Neural progenitor cell (in vitro differentiated cells): Measurements from ENCODE around the gene ADAP2. TPM values are rescaled to one million over a fixed set of nuclear protein-coding genes. Genes with fewer than 3 reads are reported as not detected.
"Not testable (repeated sequence)": the region's sequence is repeated elsewhere in the genome, so short reads cannot be mapped to it uniquely, and the experiment has no call there.

Experiments used
- DNase-seq: peaks from one replicate; pipeline ENCODE4 v3.0.0-alpha.2; 2016; ENCODE audit warnings: low spot score
- H2AFZ ChIP-seq: fragments of 200-600 bp; sonication (generic); replicated peaks from 2 replicates; pipeline ENCODE4 v1.6.1; 2016; ENCODE audit warnings: antibody characterized with exemption
- H3F3A ChIP-seq: fragments of 200-600 bp; sonication (generic); 2 replicates; pipeline ENCODE4 v1.6.1; 2016; ENCODE audit warnings: antibody characterized with exemption, low read depth
- H3K27ac ChIP-seq: fragments of 200-600 bp; sonication (generic); 2 replicates; pipeline ENCODE4 v1.5.1; 2016; ENCODE audit warnings: mild to moderate bottlenecking
- H3K27me3 ChIP-seq: fragments of 200-600 bp; sonication (generic); 2 replicates; pipeline ENCODE4 v1.6.1; 2016; ENCODE audit warnings: mild to moderate bottlenecking, moderate library complexity
- H3K36me3 ChIP-seq: fragments of 200-600 bp; sonication (generic); 2 replicates; pipeline ENCODE4 v1.5.1; 2016
- H3K4me1 ChIP-seq: fragments of 200-600 bp; sonication (generic); 2 replicates; pipeline ENCODE4 v1.6.1; 2016; ENCODE audit warnings: mixed run types
- H3K4me2 ChIP-seq: fragments of 200-600 bp; sonication (generic); 2 replicates; pipeline ENCODE4 v1.6.1; 2016
- H3K4me3 ChIP-seq: fragments of 200-600 bp; sonication (generic); 2 replicates; pipeline ENCODE4 v1.5.1; 2016
- H3K79me2 ChIP-seq: fragments of 200-600 bp; sonication (generic); 2 replicates; pipeline ENCODE4 v1.6.1; 2016; ENCODE audit warnings: low read depth
- H3K9ac ChIP-seq: fragments of 200-600 bp; sonication (generic); 2 replicates; pipeline ENCODE4 v1.6.1; 2016
- H3K9me3 ChIP-seq: fragments of 200-600 bp; sonication (generic); 2 replicates; pipeline ENCODE4 v1.5.1; 2016; ENCODE audit warnings: low read depth
- H4K20me1 ChIP-seq: fragments of 200-600 bp; sonication (generic); 2 replicates; pipeline ENCODE4 v1.6.1; 2016; ENCODE audit warnings: low read depth
- H3K27ac Mint-ChIP-seq: 3 replicates; pipeline ENCODE4 v1.8.0; 2021; ENCODE audit warnings: mixed read lengths
- H3K27me3 Mint-ChIP-seq: 2 replicates; pipeline ENCODE4 v1.8.0; 2022; ENCODE audit warnings: low read depth, mild to moderate bottlenecking, inconsistent platforms, moderate library complexity, mixed read lengths; ENCODE audit not compliant: insufficient read depth
- H3K36me3 Mint-ChIP-seq: 3 replicates; pipeline ENCODE4 v1.8.0; 2021; ENCODE audit warnings: mixed read lengths
- H3K4me1 Mint-ChIP-seq: 3 replicates; pipeline ENCODE4 v1.8.0; 2021; ENCODE audit warnings: mixed read lengths
- H3K4me3 Mint-ChIP-seq: 3 replicates; pipeline ENCODE4 v1.8.0; 2021; ENCODE audit warnings: mild to moderate bottlenecking, moderate library complexity, mixed read lengths
- H3K9me3 Mint-ChIP-seq: 3 replicates; pipeline ENCODE4 v1.8.0; 2020; ENCODE audit warnings: mixed read lengths
- CTCF ChIP-seq: fragments of 200-600 bp; sonication (generic); IDR thresholded peaks from 2 replicates; pipeline ENCODE4 v1.5.1; 2017; ENCODE audit warnings: antibody characterized with exemption, mild to moderate bottlenecking
- EZH2 ChIP-seq: fragments of 200-600 bp; sonication (generic); IDR thresholded peaks from 2 replicates; pipeline ENCODE4 v1.6.1; 2017; ENCODE audit warnings: antibody characterized with exemption, mild to moderate bottlenecking, moderate library complexity
- EZH2phosphoT487 ChIP-seq: fragments of 200-600 bp; sonication (generic); IDR thresholded peaks from 2 replicates; pipeline ENCODE4 v1.6.1; 2017; ENCODE audit warnings: antibody characterized with exemption
- total RNA-seq: library from RNA; depleted of rRNA; stranded (reverse); fragments of >200 nt; gene quantifications from 2 replicates; pipeline ENCODE4 v1.2.3, GENCODE V29; 2015; ENCODE audit warnings: low replicate concordance

ADAP2 gene
- total RNA-seq, 1 donor from 2014 or later = 0.99 TPM

GRCh38 chr17:30930495-30930894 lies 8.8 kb downstream of the ADAP2 start:
- no peaks in the 10 kb centered on the region for H3K36me3 ChIP-seq
- Mint-ChIP-seq H3K27ac (no peak overlapping the region), H3K9me3 (no peaks in the 10 kb centered on the region), H3K4me1 (peaks cover 4% of the 10 kb centered on the region), H3K36me3 (no peaks in the 10 kb centered on the region), H3K27me3 (peaks cover 13% of the 10 kb centered on the region), H3K4me3 (no peak overlapping the region)
- H2AFZ ChIP-seq = no peak overlapping the region
- no peak overlapping the region for H3K27ac ChIP-seq
- H3K9ac ChIP-seq = no peak overlapping the region
- H3F3A ChIP-seq = no peaks in the 10 kb centered on the region
- H3K4me1 ChIP-seq = no peaks in the 10 kb centered on the region
- no peak for DNase-seq
- H4K20me1 ChIP-seq = no peaks in the 10 kb centered on the region
- H3K9me3 ChIP-seq = no peaks in the 10 kb centered on the region
- no peak overlapping the region for H3K4me2 ChIP-seq
- H3K4me3 ChIP-seq = no peak overlapping the region
- no peaks in the 10 kb centered on the region for H3K79me2 ChIP-seq
- TF ChIP-seq EZH2phosphoT487 = no peak
- no peak for TF ChIP-seq EZH2
- no peak for TF ChIP-seq CTCF
- peaks cover 4% of the 10 kb centered on the region for H3K27me3 ChIP-seq

GRCh38 chr17:30931582-30931981 lies 9.8 kb downstream of the ADAP2 start:
- not testable (repeated sequence) for DNase-seq, H3K4me3 ChIP-seq, H3K9ac ChIP-seq, H3K79me2 ChIP-seq, H3K27ac Mint-ChIP-seq, H3K27me3 ChIP-seq, H3K4me3 Mint-ChIP-seq, H3K27ac ChIP-seq, H3K9me3 Mint-ChIP-seq, H3K4me1 Mint-ChIP-seq, H3K4me2 ChIP-seq, H2AFZ ChIP-seq, H3K36me3 ChIP-seq, H4K20me1 ChIP-seq, H3F3A ChIP-seq, H3K9me3 ChIP-seq, H3K27me3 Mint-ChIP-seq, H3K36me3 Mint-ChIP-seq, H3K4me1 ChIP-seq

- no peak overlapping the region for H3K4me3 ChIP-seq
- Mint-ChIP-seq H3K4me1 (peaks cover 4% of the 10 kb centered on the region), H3K9me3 (no peaks in the 10 kb centered on the region), H3K27ac (no peak overlapping the region), H3K4me3 (no peak overlapping the region), H3K27me3 (peaks cover 7% of the 10 kb centered on the region), H3K36me3 (no peaks in the 10 kb centered on the region)
- no peak overlapping the region for H2AFZ ChIP-seq
- no peaks in the 10 kb centered on the region for H3K36me3 ChIP-seq
- no peaks in the 10 kb centered on the region for H3K79me2 ChIP-seq
- H3K4me2 ChIP-seq = no peak overlapping the region
- no peaks in the 10 kb centered on the region for H4K20me1 ChIP-seq
- no peaks in the 10 kb centered on the region for H3K27me3 ChIP-seq
- no peaks in the 10 kb centered on the region for H3K9me3 ChIP-seq
- no peak overlapping the region for H3K27ac ChIP-seq
- H3F3A ChIP-seq = no peaks in the 10 kb centered on the region
- no peaks in the 10 kb centered on the region for H3K4me1 ChIP-seq
- no peak overlapping the region for H3K9ac ChIP-seq
- no peak for DNase-seq
- TF ChIP-seq EZH2 (no peak), CTCF (no peak), EZH2phosphoT487 (no peak)
Observed at GRCh38 chr17:30933966-30934365, 12.2 kb downstream of the ADAP2 start.

- H3K4me1 ChIP-seq = no peaks in the 10 kb centered on the region
- Mint-ChIP-seq H3K9me3 (no peaks in the 10 kb centered on the region), H3K36me3 (no peaks in the 10 kb centered on the region), H3K27ac (no peak overlapping the region), H3K27me3 (peaks cover 2% of the 10 kb centered on the region), H3K4me3 (no peak overlapping the region), H3K4me1 (no peaks in the 10 kb centered on the region)
- H3K36me3 ChIP-seq = no peaks in the 10 kb centered on the region
- no peaks in the 10 kb centered on the region for H3K27me3 ChIP-seq
- H3F3A ChIP-seq = no peaks in the 10 kb centered on the region
- H2AFZ ChIP-seq = no peak overlapping the region
- no peaks in the 10 kb centered on the region for H4K20me1 ChIP-seq
- H3K9ac ChIP-seq = no peak overlapping the region
- H3K9me3 ChIP-seq = no peaks in the 10 kb centered on the region
- H3K4me3 ChIP-seq = no peak overlapping the region
- no peaks in the 10 kb centered on the region for H3K79me2 ChIP-seq
- TF ChIP-seq EZH2 (no peak), EZH2phosphoT487 (no peak), CTCF (no peak)
- H3K27ac ChIP-seq = no peak overlapping the region
- no peak for DNase-seq
- H3K4me2 ChIP-seq = no peak overlapping the region
Observed at GRCh38 chr17:30939051-30939689, 17.4 kb downstream of the ADAP2 start.
